SK-N-SH (cell line): Measurements from ENCODE around the gene ITM2C. TPM values are rescaled to one million over a fixed set of nuclear protein-coding genes. Genes with fewer than 3 reads are reported as not detected.

Experiments
- CTCF ChIA-PET: fragments of 300-600, 350-600 bp; formaldehyde crosslinking; extraction: SDS; loops from one replicate; lab custom pipeline; 2021; lab: Yijun Ruan, JAX
- POLR2A ChIA-PET: fragments of 350-600 bp; sonication (Branson Sonifier 250); formaldehyde crosslinking; extraction: SDS; loops from one replicate; lab custom pipeline; 2020; ENCODE audit warnings: antibody characterized with exemption, inconsistent platforms; lab: Yijun Ruan, JAX
- DNase-seq: peaks from one replicate; pipeline ENCODE4 v3.0.0; 2012
- H2AFZ ChIP-seq: fragments of 200-600 bp; sonication (generic); 2 replicates; pipeline ENCODE4 v1.8.1; 2016; ENCODE audit warnings: antibody characterized with exemption, mild to moderate bottlenecking, low read depth
- H3F3A ChIP-seq: fragments of 200-600 bp; sonication (generic); replicated peaks from 2 replicates; pipeline ENCODE3; 2016; ENCODE audit warnings: antibody characterized with exemption, mild to moderate bottlenecking; ENCODE audit not compliant: insufficient read depth
- H3K27ac ChIP-seq, 2 experiments: fragments of 200-500 bp in 1 of 2; fragments of 200-600 bp in 1 of 2; sonication (Bioruptor generic) in 1 of 2; sonication (generic), shearing (Covaris generic) in 1 of 2; 2 replicates each; pipeline versions ENCODE4 v1.5.1 to v1.6.1; 2014 to 2016; ENCODE audit warnings: low read depth in 2 of 2, inconsistent platforms in 1 of 2, low read length in 1 of 2, mild to moderate bottlenecking in 1 of 2, mixed read lengths in 1 of 2
- H3K27me3 ChIP-seq: fragments of 200-600 bp; sonication (generic), shearing (Covaris generic); 2 replicates; pipeline ENCODE4 v1.6.1; 2016; ENCODE audit warnings: mixed run types; ENCODE audit not compliant: insufficient read depth
- H3K36me3 ChIP-seq, 2 experiments: fragments of 200-500 bp in 1 of 2; fragments of 200-600 bp in 1 of 2; sonication (Bioruptor generic) in 1 of 2; sonication (generic) in 1 of 2; replicated peaks in 1 of 2; 2 replicates each; pipeline versions ENCODE3 to v1.5.1; 2014 to 2016; ENCODE audit warnings: low read length in 1 of 2, mild to moderate bottlenecking in 1 of 2; ENCODE audit not compliant: insufficient read depth in 2 of 2, control insufficient read depth in 1 of 2
- H3K4me1 ChIP-seq, 2 experiments: fragments of 200-500 bp in 1 of 2; fragments of 200-600 bp in 1 of 2; sonication (Bioruptor generic) in 1 of 2; sonication (generic), shearing (Covaris generic) in 1 of 2; 2 replicates each; pipeline versions ENCODE4 v1.5.1 to v1.6.1; 2014 to 2016; ENCODE audit warnings: low read depth in 1 of 2, low read length in 1 of 2, mixed run types in 1 of 2; ENCODE audit not compliant: insufficient read depth in 2 of 2, control insufficient read depth in 1 of 2
- H3K4me2 ChIP-seq: fragments of 200-600 bp; sonication (generic), shearing (Covaris generic); 2 replicates; pipeline ENCODE4 v1.6.1; 2017; ENCODE audit warnings: mixed run types
- H3K4me3 ChIP-seq, 2 experiments: fragments of 200-500 bp in 1 of 2; fragments of 200-600 bp in 1 of 2; sonication (Bioruptor generic) in 1 of 2; sonication (generic), shearing (Covaris generic) in 1 of 2; 2 replicates each; pipeline versions ENCODE4 v1.5.1 to v1.8.1; 2014 to 2016; ENCODE audit warnings: low read depth in 2 of 2, inconsistent platforms in 1 of 2, low read length in 1 of 2, mild to moderate bottlenecking in 1 of 2, mixed read lengths in 1 of 2, moderate library complexity in 1 of 2
- H3K79me2 ChIP-seq: fragments of 200-600 bp; sonication (generic); 2 replicates; pipeline ENCODE4 v1.8.1; 2017; ENCODE audit warnings: mild to moderate bottlenecking; ENCODE audit not compliant: insufficient read depth
- H3K9ac ChIP-seq: fragments of 200-600 bp; sonication (generic); 2 replicates; pipeline ENCODE4 v1.6.1; 2017; ENCODE audit warnings: mixed run types
- H3K9me2 ChIP-seq: fragments of 200-600 bp; sonication (generic); 2 replicates; pipeline ENCODE4 v1.6.1; 2017; ENCODE audit warnings: mixed run types
- H3K9me3 ChIP-seq: fragments of 200-600 bp; sonication (generic); 2 replicates; pipeline ENCODE4 v1.6.1; 2017; ENCODE audit warnings: mixed run types, mild to moderate bottlenecking, moderate library complexity
- H4K20me1 ChIP-seq: fragments of 200-600 bp; sonication (generic); 2 replicates; pipeline ENCODE4 v1.6.1; 2017; ENCODE audit warnings: mild to moderate bottlenecking, mixed run types; ENCODE audit not compliant: insufficient read depth
- EP300 ChIP-seq, 2 experiments: IDR thresholded peaks; 2 replicates each; pipeline versions ENCODE4 v1.4.0 to v1.6.1; 2012; ENCODE audit warnings: borderline replicate concordance in 1 of 2, low read depth in 1 of 2, low read length in 1 of 2
- EZH2phosphoT487 ChIP-seq: fragments of 200-600 bp; sonication (generic); IDR thresholded peaks from 2 replicates; pipeline ENCODE4 v1.6.1; 2017; ENCODE audit warnings: low read depth, mixed run types, mild to moderate bottlenecking, antibody characterized with exemption, moderate library complexity, borderline replicate concordance
- FOSL2 ChIP-seq: IDR thresholded peaks from 2 replicates; pipeline ENCODE4 v1.4.0; 2012; ENCODE audit warnings: low read depth, mild to moderate bottlenecking, moderate library complexity, borderline replicate concordance
- FOXM1 ChIP-seq: IDR thresholded peaks from 2 replicates; pipeline ENCODE4 v1.4.0; 2012; ENCODE audit warnings: low read depth, mild to moderate bottlenecking
- GABPA ChIP-seq: IDR thresholded peaks from 2 replicates; pipeline ENCODE4 v1.4.0; 2012; ENCODE audit warnings: low read depth, mild to moderate bottlenecking
- GATA2 ChIP-seq: sonication (generic); formaldehyde crosslinking; IDR thresholded peaks from 2 replicates; pipeline ENCODE4 v1.5.0; 2020; ENCODE audit warnings: mild to moderate bottlenecking, missing genetic modification reagents
- MAX ChIP-seq: IDR thresholded peaks from 2 replicates; pipeline ENCODE4 v1.4.0; 2012; ENCODE audit warnings: low read depth
- MEF2A ChIP-seq: IDR thresholded peaks from 2 replicates; pipeline ENCODE4 v1.4.0; 2012; ENCODE audit warnings: low read depth, borderline replicate concordance
- NRF1 ChIP-seq: IDR thresholded peaks from 2 replicates; pipeline ENCODE4 v1.6.1; 2012; ENCODE audit warnings: low read depth, mild to moderate bottlenecking, low read length
- PBX3 ChIP-seq: IDR thresholded peaks from 2 replicates; pipeline ENCODE4; 2012
- POLR2AphosphoS5 ChIP-seq: IDR thresholded peaks from 2 replicates; pipeline ENCODE4 v1.6.1; 2012; ENCODE audit warnings: low read depth, low read length
- RFX5 ChIP-seq: IDR thresholded peaks from 2 replicates; pipeline ENCODE4 v1.6.1; 2012; ENCODE audit warnings: mild to moderate bottlenecking, improper control_type of control experiment, low read length
- RXRA ChIP-seq: IDR thresholded peaks from 2 replicates; pipeline ENCODE4 v1.4.0; 2012; ENCODE audit warnings: low read depth, mild to moderate bottlenecking, borderline replicate concordance
- SIN3A ChIP-seq: IDR thresholded peaks from 2 replicates; pipeline ENCODE4 v1.6.1; 2012; ENCODE audit warnings: low read depth, mild to moderate bottlenecking, low read length, moderate library complexity, borderline replicate concordance
- SMC3 ChIP-seq: IDR thresholded peaks from 2 replicates; pipeline ENCODE4 v1.6.1; 2012; ENCODE audit warnings: low read depth, low read length, improper control_type of control experiment
- TAF1 ChIP-seq: IDR thresholded peaks from 2 replicates; pipeline ENCODE4 v1.6.1; 2012; ENCODE audit warnings: low read depth, mild to moderate bottlenecking, low read length, moderate library complexity, borderline replicate concordance
- TCF12 ChIP-seq: IDR thresholded peaks from 2 replicates; pipeline ENCODE4 v1.4.0; 2012
- TEAD4 ChIP-seq: IDR thresholded peaks from 2 replicates; pipeline ENCODE4 v1.4.0; 2012; ENCODE audit warnings: mild to moderate bottlenecking, borderline replicate concordance; ENCODE audit not compliant: insufficient read depth
- USF2 ChIP-seq: fragments of 150-350 bp; IDR thresholded peaks from 2 replicates; pipeline ENCODE4 v1.6.1; 2017; ENCODE audit warnings: antibody characterized with exemption, low read length, low read depth, borderline replicate concordance
- WGBS: methylation state at CpG from one replicate; pipeline ENCODE4 v1.1.6; 2017; ENCODE audit warnings: low lambda C conversion rate; 5-methylcytosine and 5-hydroxymethylcytosine counted together
- polyA plus RNA-seq, 3 experiments: library from polyadenylated mRNA; depleted of rRNA; stranded (reverse); fragments of >200 nt; gene quantifications; 2 replicates each; pipeline ENCODE4 v1.2.3, GENCODE V29; 2012
- TF ChIP-seq, protein P1 (sequence below): fragments of 150-350 bp; IDR thresholded peaks from 2 replicates; pipeline ENCODE4 v1.6.1; 2016; ENCODE audit warnings: mild to moderate bottlenecking, low read depth, low read length
- TF ChIP-seq, protein P2 (sequence below): IDR thresholded peaks from 2 replicates; pipeline ENCODE4 v1.4.0; 2012; ENCODE audit warnings: low read depth, borderline replicate concordance
- TF ChIP-seq, protein P3 (sequence below): fragments of 200-600 bp; sonication (generic); IDR thresholded peaks from 2 replicates; pipeline ENCODE4 v1.6.1; 2017; ENCODE audit warnings: antibody characterized with exemption, mild to moderate bottlenecking, moderate library complexity

Gene ITM2C
- polyA plus RNA-seq, 1 of the 3 experiments (the other 2 are of a cell fraction): 288 TPM

- no peaks in the 10 kb centered on the region for H3F3A ChIP-seq
- no peaks in the 10 kb centered on the region for H4K20me1 ChIP-seq
Observed at GRCh38 chr2:230910546-230911177, 45.9 kb downstream of the ITM2C start.

DNA sequence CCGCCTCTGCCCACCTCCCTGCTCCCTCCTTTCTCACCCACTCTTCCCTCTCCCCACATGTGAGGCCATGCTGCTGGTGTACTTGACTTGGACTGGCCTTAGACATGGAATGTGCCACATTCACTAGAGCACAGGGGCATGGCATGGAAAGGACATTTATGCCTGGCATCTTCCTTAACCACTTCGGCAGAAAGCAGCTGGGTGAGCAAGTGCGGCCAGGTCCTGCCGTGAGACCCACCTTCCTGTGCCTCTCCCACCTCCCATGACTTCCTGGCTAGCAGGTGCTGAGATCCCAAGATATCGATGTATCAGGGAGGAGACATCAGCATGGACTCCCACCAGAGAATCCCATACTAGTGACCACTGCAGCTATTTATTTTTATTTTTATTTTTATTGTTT lies 47.3 kb downstream of the ITM2C start:
- no peak for DNase-seq
- H3F3A ChIP-seq: no peaks in the 10 kb centered on the region
- H3K36me3 ChIP-seq: no peaks in the 10 kb centered on the region
- no peak overlapping the region for H3K4me3 ChIP-seq
- no peak overlapping the region for H2AFZ ChIP-seq
- TF ChIP-seq TCF12 (no peak), FOSL2 (no peak), FOXM1 (no peak), RXRA (no peak), EZH2phosphoT487 (no peak), PBX3 (no peak), MEF2A (no peak), TAF1 (no peak), TEAD4 (no peak), GABPA (no peak), POLR2AphosphoS5 (no peak), GATA2 (CRISPR knock-in tag) (no peak), EP300 (IDR thresholded peaks at IDR 0.05; ENCODE audit: borderline replicate concordance in 1 of 2, low read depth in 1 of 2, low read length in 1 of 2) (no peak), USF2 (no peak), SMC3 (no peak), SIN3A (no peak)
- TF ChIP-seq, protein P1, sequence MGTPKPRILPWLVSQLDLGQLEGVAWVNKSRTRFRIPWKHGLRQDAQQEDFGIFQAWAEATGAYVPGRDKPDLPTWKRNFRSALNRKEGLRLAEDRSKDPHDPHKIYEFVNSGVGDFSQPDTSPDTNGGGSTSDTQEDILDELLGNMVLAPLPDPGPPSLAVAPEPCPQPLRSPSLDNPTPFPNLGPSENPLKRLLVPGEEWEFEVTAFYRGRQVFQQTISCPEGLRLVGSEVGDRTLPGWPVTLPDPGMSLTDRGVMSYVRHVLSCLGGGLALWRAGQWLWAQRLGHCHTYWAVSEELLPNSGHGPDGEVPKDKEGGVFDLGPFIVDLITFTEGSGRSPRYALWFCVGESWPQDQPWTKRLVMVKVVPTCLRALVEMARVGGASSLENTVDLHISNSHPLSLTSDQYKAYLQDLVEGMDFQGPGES: no peak
- TF ChIP-seq, protein P2, sequence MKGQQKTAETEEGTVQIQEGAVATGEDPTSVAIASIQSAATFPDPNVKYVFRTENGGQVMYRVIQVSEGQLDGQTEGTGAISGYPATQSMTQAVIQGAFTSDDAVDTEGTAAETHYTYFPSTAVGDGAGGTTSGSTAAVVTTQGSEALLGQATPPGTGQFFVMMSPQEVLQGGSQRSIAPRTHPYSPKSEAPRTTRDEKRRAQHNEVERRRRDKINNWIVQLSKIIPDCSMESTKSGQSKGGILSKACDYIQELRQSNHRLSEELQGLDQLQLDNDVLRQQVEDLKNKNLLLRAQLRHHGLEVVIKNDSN: no peak
- TF ChIP-seq, protein P3, sequence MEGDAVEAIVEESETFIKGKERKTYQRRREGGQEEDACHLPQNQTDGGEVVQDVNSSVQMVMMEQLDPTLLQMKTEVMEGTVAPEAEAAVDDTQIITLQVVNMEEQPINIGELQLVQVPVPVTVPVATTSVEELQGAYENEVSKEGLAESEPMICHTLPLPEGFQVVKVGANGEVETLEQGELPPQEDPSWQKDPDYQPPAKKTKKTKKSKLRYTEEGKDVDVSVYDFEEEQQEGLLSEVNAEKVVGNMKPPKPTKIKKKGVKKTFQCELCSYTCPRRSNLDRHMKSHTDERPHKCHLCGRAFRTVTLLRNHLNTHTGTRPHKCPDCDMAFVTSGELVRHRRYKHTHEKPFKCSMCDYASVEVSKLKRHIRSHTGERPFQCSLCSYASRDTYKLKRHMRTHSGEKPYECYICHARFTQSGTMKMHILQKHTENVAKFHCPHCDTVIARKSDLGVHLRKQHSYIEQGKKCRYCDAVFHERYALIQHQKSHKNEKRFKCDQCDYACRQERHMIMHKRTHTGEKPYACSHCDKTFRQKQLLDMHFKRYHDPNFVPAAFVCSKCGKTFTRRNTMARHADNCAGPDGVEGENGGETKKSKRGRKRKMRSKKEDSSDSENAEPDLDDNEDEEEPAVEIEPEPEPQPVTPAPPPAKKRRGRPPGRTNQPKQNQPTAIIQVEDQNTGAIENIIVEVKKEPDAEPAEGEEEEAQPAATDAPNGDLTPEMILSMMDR: no peak
- ChIA-PET CTCF (interaction anchor here (0.9 to 4.1 kb wide), 18 partner anchors 9 to 100 kb away, joined by 3 to 58 read pairs (median 10); partner anchors contain the start of genes GPR55 and ITM2C), POLR2A (no interaction called here)
- H3K27ac ChIP-seq: no peak overlapping the region
- H3K4me2 ChIP-seq: no peak overlapping the region
- peaks cover 8% of the 10 kb centered on the region; the same call in 1 of the 2 replicates for H3K27me3 ChIP-seq
- no peaks in the 10 kb centered on the region for H3K9me2 ChIP-seq
- no peaks in the 10 kb centered on the region for H4K20me1 ChIP-seq
- H3K79me2 ChIP-seq: no peaks in the 10 kb centered on the region
- WGBS: 74% methylated on average over 5 of the region's 5 CpGs
- H3K9me3 ChIP-seq: no peaks in the 10 kb centered on the region
- no peaks in the 10 kb centered on the region; a peak in 1 of 4 replicates for H3K4me1 ChIP-seq
- H3K9ac ChIP-seq: no peak overlapping the region

More at GRCh38 chr2:230910546-230911177, 45.9 kb downstream of the ITM2C start:
- POLR2A ChIA-PET: no interaction called here
- Histone ChIP-seq H3K4me3 (no peak overlapping the region), H3K27me3 (peaks cover 8% of the 10 kb centered on the region; the same call in 1 of the 2 replicates), H3K36me3 (no peaks in the 10 kb centered on the region), H3K4me2 (no peak overlapping the region), H2AFZ (no peak overlapping the region), H3K27ac (no peak overlapping the region), H3K4me1 (no peaks in the 10 kb centered on the region; a peak in 1 of 4 replicates), H3K9ac (no peak overlapping the region), H3K79me2 (no peaks in the 10 kb centered on the region), H3K9me3 (no peaks in the 10 kb centered on the region), H3K9me2 (no peaks in the 10 kb centered on the region)
- no peak for DNase-seq
- TF ChIP-seq RFX5: no peak
- TF ChIP-seq MAX: no peak
- TF ChIP-seq NRF1: no peak
- CTCF ChIA-PET: interaction anchor here (1.2 to 3.8 kb wide), 4 partner anchors 38 to 86 kb away, joined by 3 to 53 read pairs (median 4); no protein-coding TSS in a partner anchor
- 72% methylated on average over 12 of the region's 13 CpGs for WGBS
